ENCODE measurements around the gene CEP112. TPM values are rescaled to one million over a fixed set of nuclear protein-coding genes. Genes with fewer than 3 reads are reported as not detected.
"Not testable (repeated sequence)": the region's sequence is repeated elsewhere in the genome, so short reads cannot be mapped to it uniquely, and the experiment has no call there.

The CEP112 gene
- polyA plus RNA-seq, 1 donor from 2014 or later = 6.0 TPM

DNA sequence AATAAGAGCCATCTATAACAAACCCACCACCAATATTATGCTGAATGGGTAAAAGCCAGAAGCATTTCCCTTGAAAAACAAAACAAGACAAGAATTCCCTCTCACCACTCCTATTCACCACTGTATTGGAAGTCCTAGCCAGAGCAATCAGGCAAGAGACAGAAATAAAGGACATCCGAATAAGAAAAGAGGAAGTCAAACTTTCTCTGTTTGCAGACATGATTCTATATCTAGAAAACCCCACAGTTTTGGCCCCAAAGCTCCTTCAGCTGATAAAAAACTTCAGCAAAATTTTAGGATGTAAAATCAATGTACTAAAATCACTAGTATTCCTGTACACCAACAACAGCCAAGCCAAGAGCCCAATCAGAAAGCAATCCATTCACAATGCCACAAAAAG is 358.7 kb downstream of the CEP112 start:
- Histone ChIP-seq H3K27ac (ENCODE audit: low read length) (no peak overlapping the region), H3K4me3 (ENCODE audit: low read length) (no peak overlapping the region), H3K9me2 (ENCODE audit: insufficient read depth, low read length) (no peaks in the 10 kb centered on the region), H3K4me2 (ENCODE audit: low read length) (no peak overlapping the region), H3F3A (ENCODE audit: insufficient read depth, low read length, poor library complexity, severe bottlenecking) (no peaks in the 10 kb centered on the region), H3K9ac (ENCODE audit: low read length) (no peak overlapping the region), H3K36me3 (ENCODE audit: insufficient read depth, low read length) (no peaks in the 10 kb centered on the region), H3K79me2 (replicated peaks; ENCODE audit: insufficient read depth, low read length) (no peaks in the 10 kb centered on the region), H3K27me3 (ENCODE audit: insufficient read depth, low read depth, low read length) (no peaks in the 10 kb centered on the region), H3K9me3 (ENCODE audit: low read length) (peaks cover 9% of the 10 kb centered on the region), H4K20me1 (ENCODE audit: insufficient read depth) (no peaks in the 10 kb centered on the region), H2AFZ (ENCODE audit: low read depth, low read length) (no peak overlapping the region)
- TF ChIP-seq TAF1 (IDR thresholded peaks at IDR 0.05; ENCODE audit: low read depth) = no peak
- TF ChIP-seq, protein P1, sequence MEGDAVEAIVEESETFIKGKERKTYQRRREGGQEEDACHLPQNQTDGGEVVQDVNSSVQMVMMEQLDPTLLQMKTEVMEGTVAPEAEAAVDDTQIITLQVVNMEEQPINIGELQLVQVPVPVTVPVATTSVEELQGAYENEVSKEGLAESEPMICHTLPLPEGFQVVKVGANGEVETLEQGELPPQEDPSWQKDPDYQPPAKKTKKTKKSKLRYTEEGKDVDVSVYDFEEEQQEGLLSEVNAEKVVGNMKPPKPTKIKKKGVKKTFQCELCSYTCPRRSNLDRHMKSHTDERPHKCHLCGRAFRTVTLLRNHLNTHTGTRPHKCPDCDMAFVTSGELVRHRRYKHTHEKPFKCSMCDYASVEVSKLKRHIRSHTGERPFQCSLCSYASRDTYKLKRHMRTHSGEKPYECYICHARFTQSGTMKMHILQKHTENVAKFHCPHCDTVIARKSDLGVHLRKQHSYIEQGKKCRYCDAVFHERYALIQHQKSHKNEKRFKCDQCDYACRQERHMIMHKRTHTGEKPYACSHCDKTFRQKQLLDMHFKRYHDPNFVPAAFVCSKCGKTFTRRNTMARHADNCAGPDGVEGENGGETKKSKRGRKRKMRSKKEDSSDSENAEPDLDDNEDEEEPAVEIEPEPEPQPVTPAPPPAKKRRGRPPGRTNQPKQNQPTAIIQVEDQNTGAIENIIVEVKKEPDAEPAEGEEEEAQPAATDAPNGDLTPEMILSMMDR (IDR thresholded peaks at IDR 0.05; ENCODE audit: poor library complexity, severe bottlenecking) = no peak
- TF ChIP-seq SMC3 (conservative IDR thresholded peaks at IDR 0.05; ENCODE audit: poor library complexity) = no peak
- TF ChIP-seq EZH2 (IDR thresholded peaks at IDR 0.05; ENCODE audit: borderline replicate concordance, insufficient read depth, low read length, poor library complexity, severe bottlenecking) = no peak
- TF ChIP-seq EP300 (conservative IDR thresholded peaks at IDR 0.05; ENCODE audit: poor library complexity, severe bottlenecking) = no peak
- no peak for TF ChIP-seq POLR2AphosphoS5 (IDR thresholded peaks at IDR 0.05)
- TF ChIP-seq RAD21 (conservative IDR thresholded peaks at IDR 0.05) = no peak
- TF ChIP-seq, protein P2, sequence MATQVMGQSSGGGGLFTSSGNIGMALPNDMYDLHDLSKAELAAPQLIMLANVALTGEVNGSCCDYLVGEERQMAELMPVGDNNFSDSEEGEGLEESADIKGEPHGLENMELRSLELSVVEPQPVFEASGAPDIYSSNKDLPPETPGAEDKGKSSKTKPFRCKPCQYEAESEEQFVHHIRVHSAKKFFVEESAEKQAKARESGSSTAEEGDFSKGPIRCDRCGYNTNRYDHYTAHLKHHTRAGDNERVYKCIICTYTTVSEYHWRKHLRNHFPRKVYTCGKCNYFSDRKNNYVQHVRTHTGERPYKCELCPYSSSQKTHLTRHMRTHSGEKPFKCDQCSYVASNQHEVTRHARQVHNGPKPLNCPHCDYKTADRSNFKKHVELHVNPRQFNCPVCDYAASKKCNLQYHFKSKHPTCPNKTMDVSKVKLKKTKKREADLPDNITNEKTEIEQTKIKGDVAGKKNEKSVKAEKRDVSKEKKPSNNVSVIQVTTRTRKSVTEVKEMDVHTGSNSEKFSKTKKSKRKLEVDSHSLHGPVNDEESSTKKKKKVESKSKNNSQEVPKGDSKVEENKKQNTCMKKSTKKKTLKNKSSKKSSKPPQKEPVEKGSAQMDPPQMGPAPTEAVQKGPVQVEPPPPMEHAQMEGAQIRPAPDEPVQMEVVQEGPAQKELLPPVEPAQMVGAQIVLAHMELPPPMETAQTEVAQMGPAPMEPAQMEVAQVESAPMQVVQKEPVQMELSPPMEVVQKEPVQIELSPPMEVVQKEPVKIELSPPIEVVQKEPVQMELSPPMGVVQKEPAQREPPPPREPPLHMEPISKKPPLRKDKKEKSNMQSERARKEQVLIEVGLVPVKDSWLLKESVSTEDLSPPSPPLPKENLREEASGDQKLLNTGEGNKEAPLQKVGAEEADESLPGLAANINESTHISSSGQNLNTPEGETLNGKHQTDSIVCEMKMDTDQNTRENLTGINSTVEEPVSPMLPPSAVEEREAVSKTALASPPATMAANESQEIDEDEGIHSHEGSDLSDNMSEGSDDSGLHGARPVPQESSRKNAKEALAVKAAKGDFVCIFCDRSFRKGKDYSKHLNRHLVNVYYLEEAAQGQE (IDR thresholded peaks at IDR 0.05; ENCODE audit: borderline replicate concordance) = no peak
- TF ChIP-seq MXI1 (conservative IDR thresholded peaks at IDR 0.05; ENCODE audit: poor library complexity, severe bottlenecking) = no peak

DNA sequence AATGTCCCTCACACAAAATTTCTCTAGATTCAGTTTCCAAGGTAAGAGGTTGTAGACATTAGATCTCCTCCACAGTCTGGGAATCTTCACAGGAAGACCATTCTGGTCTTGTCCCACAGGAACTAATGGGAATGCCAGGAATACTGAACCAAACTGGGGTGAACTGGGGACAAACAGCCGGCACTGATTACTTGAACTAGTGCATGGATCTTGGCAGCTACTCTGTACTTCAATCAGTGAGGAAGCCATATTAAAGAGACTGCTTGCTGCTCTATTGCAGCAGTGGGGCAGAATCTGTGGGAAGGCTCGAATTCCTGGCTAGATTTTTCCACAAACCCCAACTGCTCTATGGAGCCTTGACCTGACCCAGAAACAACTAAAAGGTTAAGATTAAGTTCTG is 361.6 kb downstream of the CEP112 start:
- Histone ChIP-seq H2AFZ (ENCODE audit: low read depth, low read length) (no peak overlapping the region), H3K9me3 (ENCODE audit: low read length) (peaks cover 9% of the 10 kb centered on the region), H3K27ac (ENCODE audit: low read length) (no peak overlapping the region), H3K79me2 (replicated peaks; ENCODE audit: insufficient read depth, low read length) (no peaks in the 10 kb centered on the region), H3K4me2 (ENCODE audit: low read length) (no peak overlapping the region), H3K9me2 (ENCODE audit: insufficient read depth, low read length) (no peaks in the 10 kb centered on the region), H3K4me3 (ENCODE audit: low read length) (no peak overlapping the region), H3K27me3 (ENCODE audit: insufficient read depth, low read depth, low read length) (no peaks in the 10 kb centered on the region), H3K36me3 (ENCODE audit: insufficient read depth, low read length) (no peaks in the 10 kb centered on the region), H3F3A (ENCODE audit: insufficient read depth, low read length, poor library complexity, severe bottlenecking) (no peaks in the 10 kb centered on the region), H4K20me1 (ENCODE audit: insufficient read depth) (no peaks in the 10 kb centered on the region), H3K9ac (ENCODE audit: low read length) (no peak overlapping the region)
- TF ChIP-seq, protein P2 (IDR thresholded peaks at IDR 0.05; ENCODE audit: borderline replicate concordance) = no peak
- no peak for TF ChIP-seq EP300 (conservative IDR thresholded peaks at IDR 0.05; ENCODE audit: poor library complexity, severe bottlenecking)

DNA sequence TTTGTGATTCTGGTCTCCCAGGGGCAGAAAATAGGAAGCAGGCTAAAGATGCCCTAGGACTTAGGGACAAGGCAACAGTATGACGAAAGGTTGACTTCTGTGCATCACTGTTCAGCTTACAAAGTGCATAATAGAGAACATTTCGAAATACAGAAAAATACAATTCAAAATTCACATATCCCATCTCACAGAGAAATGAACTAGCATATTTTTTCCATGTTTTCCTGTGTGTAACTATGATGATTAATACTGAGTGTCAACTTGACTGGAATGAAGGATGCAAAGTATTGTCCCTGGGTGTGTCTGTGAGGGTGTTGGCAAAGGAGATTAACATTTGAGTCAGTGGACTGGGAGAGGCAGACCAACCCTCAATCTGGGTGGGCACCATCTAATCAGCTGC is 365.4 kb downstream of the CEP112 start:
- not testable (repeated sequence) for H3K36me3 ChIP-seq (ENCODE audit: insufficient read depth, low read length); H3K79me2 ChIP-seq (replicated peaks; ENCODE audit: insufficient read depth, low read length); H3K27me3 ChIP-seq (ENCODE audit: insufficient read depth, low read depth, low read length); H3K4me3 ChIP-seq (ENCODE audit: low read length); H3K9me3 ChIP-seq (ENCODE audit: low read length); H3K27ac ChIP-seq (ENCODE audit: low read length); H3K9me2 ChIP-seq (ENCODE audit: insufficient read depth, low read length); H3K4me2 ChIP-seq (ENCODE audit: low read length); H4K20me1 ChIP-seq (ENCODE audit: insufficient read depth); H2AFZ ChIP-seq (ENCODE audit: low read depth, low read length); H3F3A ChIP-seq (ENCODE audit: insufficient read depth, low read length, poor library complexity, severe bottlenecking); H3K9ac ChIP-seq (ENCODE audit: low read length)

All from neural cell (in vitro differentiated cells).